GM23248 (cell line): ENCODE measurements around the gene AK8.

Experiments
- EZH2 ChIP-seq: fragments of 200-600 bp; sonication (generic); IDR thresholded peaks from 2 replicates; pipeline ENCODE4 v1.6.1; 2018; ENCODE audit warnings: antibody characterized with exemption, mild to moderate bottlenecking; ENCODE audit not compliant: insufficient read depth, poor library complexity, severe bottlenecking
- EZH2phosphoT487 ChIP-seq: fragments of 200-600 bp; sonication (generic); IDR thresholded peaks from 2 replicates; pipeline ENCODE4 v1.6.1; 2018; ENCODE audit warnings: antibody characterized with exemption, moderate library complexity, mild to moderate bottlenecking, low read depth; ENCODE audit not compliant: insufficient read depth

GRCh38 chr9:132754236-132754635 lies 123.8 kb downstream of the AK8 start:
- no peak for TF ChIP-seq EZH2
- no peak for TF ChIP-seq EZH2phosphoT487
